Stimulated activated CD4-positive, alpha-beta T cell treated with anti-CD3 and anti-CD28 coated beads, TNF-alpha, amount 100 ng/mL, for 48 hours (primary cell): ENCODE measurements around the gene UBL4A.
A peak's percentile ranks its signal among the peaks of the same experiment; 100 is the strongest.

Experiments used
- DNase-seq, 3 donors: peaks; one replicate each; pipeline ENCODE4 v3.0.0-alpha.2; 2020; ENCODE audit warnings: low read depth in 3 of 3

The UBL4A gene

GRCh38 chrX:154486396-154487207, at the start of gene UBL4A:
UBL4A (minus strand) TSS chrX:154486615; CDS start chrX:154486584, 31 bp downstream.
- peak in 1 of 3 donors; percentile 41 for DNase-seq

- no peak for DNase-seq
These were observed 49.5 kb upstream of the UBL4A start for GRCh38 chrX:154535892-154536291.

GRCh38 chrX:154534526-154535322, 48.3 kb upstream of the UBL4A start:
- peak; percentile 69 to 86 (median 80) for DNase-seq

- no peak for DNase-seq
These were observed 46.3 kb upstream of the UBL4A start for GRCh38 chrX:154532690-154533089.

- DNase-seq = no peak
These were observed 45.2 kb upstream of the UBL4A start for GRCh38 chrX:154531626-154532025.

GRCh38 chrX:154530286-154530685, 43.9 kb upstream of the UBL4A start:
- DNase-seq = no peak

- no peak for DNase-seq
These were observed 42.8 kb upstream of the UBL4A start for GRCh38 chrX:154529206-154529612.

GRCh38 chrX:154526901-154527675, 40.7 kb upstream of the UBL4A start:
- peak; percentile 27 to 64 (median 35) for DNase-seq

GRCh38 chrX:154525606-154526490, 39.4 kb upstream of the UBL4A start:
- DNase-seq = no peak

- no peak for DNase-seq
These were observed 33.0 kb upstream of the UBL4A start for GRCh38 chrX:154519389-154519788.

- no peak for DNase-seq
These were observed 30.8 kb upstream of the UBL4A start for GRCh38 chrX:154517101-154517781.

- DNase-seq = no peak
These were observed 30.3 kb upstream of the UBL4A start for GRCh38 chrX:154516656-154517100.

GRCh38 chrX:154515966-154516655, 29.7 kb upstream of the UBL4A start, which contains the start of gene FAM3A:
FAM3A (minus strand) TSS chrX:154516232; CDS start chrX:154515772, 460 bp downstream.
- DNase-seq = peak; percentile 82 to 90 (median 90)

GRCh38 chrX:154515090-154515965, 28.9 kb upstream of the UBL4A start:
- no peak for DNase-seq

- DNase-seq = no peak
These were observed 27.3 kb upstream of the UBL4A start for GRCh38 chrX:154513716-154514115.

- no peak for DNase-seq
These were observed 26.6 kb upstream of the UBL4A start for GRCh38 chrX:154512879-154513553.

- no peak for DNase-seq
These were observed 25.3 kb upstream of the UBL4A start for GRCh38 chrX:154511761-154512160.

- no peak for DNase-seq
These were observed 23.0 kb upstream of the UBL4A start for GRCh38 chrX:154509455-154509854.
